ENCODE results near the gene HS6ST3. TPM values are rescaled to one million over a fixed set of nuclear protein-coding genes. Genes with fewer than 3 reads are reported as not detected.

The HS6ST3 gene
- total and polyA plus RNA-seq, 12 donors: 2.1 to 27.1 (median 6.2) TPM

GRCh38 chr13:96193728-96194310 is 103.9 kb downstream of the HS6ST3 start:
- peaks cover 0 to 4% of the 10 kb centered on the region in 2 donors for H3K4me1 ChIP-seq (replicated peaks in 1 of 2)
- no peak overlapping the region for H3K27ac ChIP-seq
- no peak for DNase-seq
- intact Hi-C loops (cut with DNase I): no loop called here
- whole genome bisulfite sequencing, 4 donors: 67 to 77% (median 75%) methylated on average over 5 of the region's 5 CpGs
- no peaks in the 10 kb centered on the region for H3K36me3 ChIP-seq (replicated peaks in 1 of 2)
- no peaks in the 10 kb centered on the region for H3K27me3 ChIP-seq
- H3K4me3 ChIP-seq: no peak overlapping the region
- no peaks in the 10 kb centered on the region for H3K9me3 ChIP-seq (replicated peaks in 1 of 3)
- TF ChIP-seq CTCF (IDR thresholded peaks at IDR 0.05) (no peak), POLR2A (IDR thresholded peaks at IDR 0.05) (no peak)

- Histone ChIP-seq H3K27ac (no peak overlapping the region), H3K4me1 (replicated peaks in 1 of 2) (peaks cover 0 to 4% of the 10 kb centered on the region in 2 donors), H3K36me3 (replicated peaks in 1 of 2) (no peaks in the 10 kb centered on the region), H3K27me3 (no peaks in the 10 kb centered on the region), H3K4me3 (no peak overlapping the region), H3K9me3 (replicated peaks in 1 of 3) (no peaks in the 10 kb centered on the region)
- WGBS, 4 donors: 70 to 89% (median 85%) methylated on average over 5 of the region's 5 CpGs
- intact Hi-C loops (cut with DNase I): no loop called here
- no peak for DNase-seq
- TF ChIP-seq POLR2A (IDR thresholded peaks at IDR 0.05): no peak
- TF ChIP-seq CTCF (IDR thresholded peaks at IDR 0.05): no peak
Observed at GRCh38 chr13:96198038-96198437, 108.1 kb downstream of the HS6ST3 start.

GRCh38 chr13:96199315-96199714 is 109.4 kb downstream of the HS6ST3 start:
- intact Hi-C loops (cut with DNase I): no loop called here
- TF ChIP-seq CTCF (IDR thresholded peaks at IDR 0.05) (no peak), POLR2A (IDR thresholded peaks at IDR 0.05) (no peak)
- WGBS, 4 donors: 89 to 96% (median 90%) methylated on average over 3 of the region's 3 CpGs

GRCh38 chr13:96200810-96201209 is 110.9 kb downstream of the HS6ST3 start:
- no peak overlapping the region for H3K4me3 ChIP-seq
- no peak for TF ChIP-seq POLR2A (IDR thresholded peaks at IDR 0.05)
- TF ChIP-seq CTCF (IDR thresholded peaks at IDR 0.05): peak in 3 of 6 experiments; percentile 15 to 23 (median 18)
- H3K9me3 ChIP-seq (replicated peaks in 1 of 3): no peaks in the 10 kb centered on the region
- peaks cover 0 to 4% of the 10 kb centered on the region in 2 donors for H3K4me1 ChIP-seq (replicated peaks in 1 of 2)
- WGBS, 4 donors: 61 to 70% (median 62%) methylated on average over 5 to 6 of the region's 6 CpGs
- no peaks in the 10 kb centered on the region for H3K36me3 ChIP-seq (replicated peaks in 1 of 2)
- DNase-seq: peak in 6 of 7 donors; percentile 45 to 82 (median 69)
- intact Hi-C loops (cut with DNase I): no loop called here
- H3K27me3 ChIP-seq: no peaks in the 10 kb centered on the region
- H3K27ac ChIP-seq: no peak overlapping the region

More at GRCh38 chr13:96199315-96199714, 109.4 kb downstream of the HS6ST3 start:
- Histone ChIP-seq H3K4me1 (replicated peaks in 1 of 2) (peaks cover 0 to 4% of the 10 kb centered on the region in 2 donors), H3K9me3 (replicated peaks in 1 of 3) (no peaks in the 10 kb centered on the region), H3K27me3 (no peaks in the 10 kb centered on the region), H3K27ac (no peak overlapping the region), H3K36me3 (replicated peaks in 1 of 2) (no peaks in the 10 kb centered on the region), H3K4me3 (no peak overlapping the region)
- no peak for DNase-seq

Measured in adrenal gland (tissue), 12 donors.